ENCODE data around the gene SCT. TPM values are rescaled to one million over a fixed set of nuclear protein-coding genes. Genes with fewer than 3 reads are reported as not detected.

The SCT gene
- total and polyA plus RNA-seq, 2 experiments from 2014 or later, result not detected

- 91 to 97% methylated on average over 10 of the region's 10 CpGs for WGBS, 2 experiments (ENCODE audit: low coverage in 1 of 2, low lambda C conversion rate in 2 of 2, missing lambda C conversion rate in 2 of 2)
- H3F3A ChIP-seq (ENCODE audit: insufficient read depth), result no peaks in the 10 kb centered on the region
- no peak overlapping the region for H3K27ac ChIP-seq
- H3K9ac ChIP-seq, result no peak overlapping the region
- H4K20me1 ChIP-seq (ENCODE audit: insufficient read depth), result no peaks in the 10 kb centered on the region
- no peaks in the 10 kb centered on the region for H3K27me3 ChIP-seq (replicated peaks; ENCODE audit: insufficient read depth)
- H2AFZ ChIP-seq, result no peak overlapping the region
- H3K36me3 ChIP-seq (ENCODE audit: low read depth), result no peaks in the 10 kb centered on the region; the same call in 1 of the 2 replicates
- no peak overlapping the region for H3K4me2 ChIP-seq (ENCODE audit: unreplicated experiment)
- DNase-seq, result no peak
- peaks cover 69% of the 10 kb centered on the region for H3K79me2 ChIP-seq (ENCODE audit: insufficient read depth)
- no peaks in the 10 kb centered on the region for H3K9me3 ChIP-seq (ENCODE audit: low read depth)
- H3K4me1 ChIP-seq (ENCODE audit: insufficient read depth), result no peaks in the 10 kb centered on the region
- in situ Hi-C loops (cut with MboI), result no loop called here
- TF ChIP-seq EZH2 (IDR thresholded peaks at IDR 0.05; ENCODE audit: insufficient read depth, poor library complexity, severe bottlenecking) (no peak), EZH2phosphoT487 (IDR thresholded peaks at IDR 0.05; ENCODE audit: insufficient read depth, low read depth) (no peak)
- no peaks in the 10 kb centered on the region for H3K9me2 ChIP-seq (ENCODE audit: insufficient read depth)
- H3K4me3 ChIP-seq, result no peak overlapping the region
Observed at GRCh38 chr11:595400-595799, 31.6 kb downstream of the SCT start.

GRCh38 chr11:593347-593746 lies 33.6 kb downstream of the SCT start:
- Histone ChIP-seq H3K4me3 (no peak overlapping the region), H3K9ac (no peak overlapping the region), H4K20me1 (ENCODE audit: insufficient read depth) (no peaks in the 10 kb centered on the region), H3K36me3 (ENCODE audit: low read depth) (peaks cover 4% of the 10 kb centered on the region; the same call in 1 of the 2 replicates), H3K4me1 (ENCODE audit: insufficient read depth) (no peaks in the 10 kb centered on the region), H3K9me3 (ENCODE audit: low read depth) (no peaks in the 10 kb centered on the region), H3K9me2 (ENCODE audit: insufficient read depth) (no peaks in the 10 kb centered on the region), H3F3A (ENCODE audit: insufficient read depth) (no peaks in the 10 kb centered on the region), H3K79me2 (ENCODE audit: insufficient read depth) (peaks cover 71% of the 10 kb centered on the region), H3K4me2 (ENCODE audit: unreplicated experiment) (no peak overlapping the region), H2AFZ (no peak overlapping the region), H3K27me3 (replicated peaks; ENCODE audit: insufficient read depth) (no peaks in the 10 kb centered on the region), H3K27ac (no peak overlapping the region)
- in situ Hi-C loops (cut with MboI), result no loop called here
- 94% methylated on average over 15 to 21 of the region's 21 CpGs for WGBS, 2 experiments (ENCODE audit: low coverage in 1 of 2, low lambda C conversion rate in 2 of 2, missing lambda C conversion rate in 2 of 2)
- no peak for DNase-seq
- TF ChIP-seq EZH2phosphoT487 (IDR thresholded peaks at IDR 0.05; ENCODE audit: insufficient read depth, low read depth), result no peak
- no peak for TF ChIP-seq EZH2 (IDR thresholded peaks at IDR 0.05; ENCODE audit: insufficient read depth, poor library complexity, severe bottlenecking)

- TF ChIP-seq EZH2phosphoT487 (IDR thresholded peaks at IDR 0.05; ENCODE audit: insufficient read depth, low read depth), result no peak
- TF ChIP-seq EZH2 (IDR thresholded peaks at IDR 0.05; ENCODE audit: insufficient read depth, poor library complexity, severe bottlenecking), result no peak
- Histone ChIP-seq H4K20me1 (ENCODE audit: insufficient read depth) (no peaks in the 10 kb centered on the region), H3K9ac (no peak overlapping the region), H3K4me1 (ENCODE audit: insufficient read depth) (0 out of 2 replicates have a peak, but pooled peaks cover 2% of the 10 kb centered on the region), H3K27ac (no peak overlapping the region), H3K27me3 (replicated peaks; ENCODE audit: insufficient read depth) (no peaks in the 10 kb centered on the region), H3K79me2 (ENCODE audit: insufficient read depth) (peaks cover 75% of the 10 kb centered on the region), H3K9me2 (ENCODE audit: insufficient read depth) (no peaks in the 10 kb centered on the region), H3K36me3 (ENCODE audit: low read depth) (peaks cover 5% of the 10 kb centered on the region; the same call in 1 of the 2 replicates), H3F3A (ENCODE audit: insufficient read depth) (no peaks in the 10 kb centered on the region), H3K4me2 (ENCODE audit: unreplicated experiment) (no peak overlapping the region), H2AFZ (no peak overlapping the region), H3K9me3 (ENCODE audit: low read depth) (no peaks in the 10 kb centered on the region), H3K4me3 (no peak overlapping the region)
- 86% methylated on average over 10 of the region's 10 CpGs for WGBS, 2 experiments (ENCODE audit: low coverage in 1 of 2, low lambda C conversion rate in 2 of 2, missing lambda C conversion rate in 2 of 2)
- DNase-seq, result no peak
- in situ Hi-C loops (cut with MboI), result no loop called here
Observed at GRCh38 chr11:592918-593317, 34.1 kb downstream of the SCT start.

DNA sequence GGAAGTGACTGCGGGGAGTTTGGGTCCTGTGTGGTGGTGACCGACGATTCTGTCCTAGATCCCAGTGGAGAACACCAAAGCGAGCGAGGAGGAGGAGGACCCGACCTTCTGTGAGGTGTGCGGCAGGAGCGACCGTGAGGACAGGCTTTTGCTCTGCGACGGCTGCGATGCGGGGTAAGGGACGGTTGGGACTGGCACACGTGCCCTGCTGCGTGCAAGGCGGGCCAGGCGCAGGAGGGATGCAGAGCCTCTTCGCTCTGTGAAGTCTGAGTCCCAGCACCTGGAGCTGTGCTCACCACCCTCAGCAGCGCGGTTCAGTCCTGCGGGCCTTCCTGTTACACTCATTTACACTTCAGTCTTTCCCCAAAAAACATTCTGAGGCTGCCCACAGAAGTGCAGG lies 34.5 kb downstream of the SCT start:
- DNase-seq, result no peak
- Histone ChIP-seq H4K20me1 (ENCODE audit: insufficient read depth) (no peaks in the 10 kb centered on the region), H3K9ac (no peak overlapping the region), H3K9me2 (ENCODE audit: insufficient read depth) (no peaks in the 10 kb centered on the region), H3K79me2 (ENCODE audit: insufficient read depth) (peaks cover 80% of the 10 kb centered on the region), H3K4me1 (ENCODE audit: insufficient read depth) (0 out of 2 replicates have a peak, but pooled peaks cover 4% of the 10 kb centered on the region), H3K4me3 (no peak overlapping the region), H2AFZ (no peak overlapping the region), H3F3A (ENCODE audit: insufficient read depth) (no peaks in the 10 kb centered on the region), H3K27ac (no peak overlapping the region), H3K4me2 (ENCODE audit: unreplicated experiment) (no peak overlapping the region), H3K9me3 (ENCODE audit: low read depth) (no peaks in the 10 kb centered on the region), H3K36me3 (ENCODE audit: low read depth) (peaks cover 5% of the 10 kb centered on the region; the same call in 1 of the 2 replicates), H3K27me3 (replicated peaks; ENCODE audit: insufficient read depth) (no peaks in the 10 kb centered on the region)
- in situ Hi-C loops (cut with MboI), result no loop called here
- TF ChIP-seq EZH2phosphoT487 (IDR thresholded peaks at IDR 0.05; ENCODE audit: insufficient read depth, low read depth) (no peak), EZH2 (IDR thresholded peaks at IDR 0.05; ENCODE audit: insufficient read depth, poor library complexity, severe bottlenecking) (no peak)
- 91 to 94% methylated on average over 20 to 22 of the region's 22 CpGs for WGBS, 2 experiments (ENCODE audit: low coverage in 1 of 2, low lambda C conversion rate in 2 of 2, missing lambda C conversion rate in 2 of 2)

GRCh38 chr11:590997-591396 lies 36.0 kb downstream of the SCT start:
- peaks cover 5% of the 10 kb centered on the region; the same call in 1 of the 2 replicates for H3K36me3 ChIP-seq (ENCODE audit: low read depth)

More at GRCh38 chr11:590997-591396, 36.0 kb downstream of the SCT start:
- in situ Hi-C loops (cut with MboI), result no loop called here
- H3K9me2 ChIP-seq (ENCODE audit: insufficient read depth), result no peaks in the 10 kb centered on the region
- H2AFZ ChIP-seq, result no peak overlapping the region
- TF ChIP-seq EZH2phosphoT487 (IDR thresholded peaks at IDR 0.05; ENCODE audit: insufficient read depth, low read depth) (no peak), EZH2 (IDR thresholded peaks at IDR 0.05; ENCODE audit: insufficient read depth, poor library complexity, severe bottlenecking) (no peak)
- no peak overlapping the region for H3K4me3 ChIP-seq
- H3K9me3 ChIP-seq (ENCODE audit: low read depth), result no peaks in the 10 kb centered on the region
- no peak overlapping the region for H3K27ac ChIP-seq
- 71 to 72% methylated on average over 11 of the region's 11 CpGs for WGBS, 2 experiments (ENCODE audit: low coverage in 1 of 2, low lambda C conversion rate in 2 of 2, missing lambda C conversion rate in 2 of 2)
- peaks cover 89% of the 10 kb centered on the region for H3K79me2 ChIP-seq (ENCODE audit: insufficient read depth)
- no peak overlapping the region for H3K9ac ChIP-seq
- H3K4me2 ChIP-seq (ENCODE audit: unreplicated experiment), result no peak overlapping the region
- H3K27me3 ChIP-seq (replicated peaks; ENCODE audit: insufficient read depth), result no peaks in the 10 kb centered on the region
- no peaks in the 10 kb centered on the region for H3F3A ChIP-seq (ENCODE audit: insufficient read depth)
- H4K20me1 ChIP-seq (ENCODE audit: insufficient read depth), result no peaks in the 10 kb centered on the region
- no peak for DNase-seq
- 0 out of 2 replicates have a peak, but pooled peaks cover 4% of the 10 kb centered on the region for H3K4me1 ChIP-seq (ENCODE audit: insufficient read depth)

Measured in GM23248 (cell line).